ENCODE measurements around the gene NCAPD2.

The NCAPD2 gene

DNA sequence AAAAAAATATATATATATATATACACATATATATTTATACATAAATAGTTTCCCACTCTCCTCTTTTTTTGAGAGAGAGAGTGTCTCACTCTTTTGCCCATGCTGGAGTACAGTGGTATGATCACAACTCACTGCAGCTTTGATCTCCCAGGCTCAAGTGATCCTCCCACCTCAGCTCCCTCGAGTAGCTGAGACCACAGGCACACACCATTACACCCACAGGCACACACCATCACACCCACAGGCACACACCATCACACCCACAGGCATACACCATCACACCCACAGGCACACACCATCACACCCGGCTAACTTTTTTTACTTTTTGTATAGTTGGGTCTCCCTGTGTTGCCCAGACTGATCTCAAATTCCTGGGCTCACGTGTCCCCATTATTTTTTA, 26.3 kb downstream of the NCAPD2 start:
- TF ChIP-seq, protein P1, sequence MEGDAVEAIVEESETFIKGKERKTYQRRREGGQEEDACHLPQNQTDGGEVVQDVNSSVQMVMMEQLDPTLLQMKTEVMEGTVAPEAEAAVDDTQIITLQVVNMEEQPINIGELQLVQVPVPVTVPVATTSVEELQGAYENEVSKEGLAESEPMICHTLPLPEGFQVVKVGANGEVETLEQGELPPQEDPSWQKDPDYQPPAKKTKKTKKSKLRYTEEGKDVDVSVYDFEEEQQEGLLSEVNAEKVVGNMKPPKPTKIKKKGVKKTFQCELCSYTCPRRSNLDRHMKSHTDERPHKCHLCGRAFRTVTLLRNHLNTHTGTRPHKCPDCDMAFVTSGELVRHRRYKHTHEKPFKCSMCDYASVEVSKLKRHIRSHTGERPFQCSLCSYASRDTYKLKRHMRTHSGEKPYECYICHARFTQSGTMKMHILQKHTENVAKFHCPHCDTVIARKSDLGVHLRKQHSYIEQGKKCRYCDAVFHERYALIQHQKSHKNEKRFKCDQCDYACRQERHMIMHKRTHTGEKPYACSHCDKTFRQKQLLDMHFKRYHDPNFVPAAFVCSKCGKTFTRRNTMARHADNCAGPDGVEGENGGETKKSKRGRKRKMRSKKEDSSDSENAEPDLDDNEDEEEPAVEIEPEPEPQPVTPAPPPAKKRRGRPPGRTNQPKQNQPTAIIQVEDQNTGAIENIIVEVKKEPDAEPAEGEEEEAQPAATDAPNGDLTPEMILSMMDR (conservative IDR thresholded peaks at IDR 0.05; ENCODE audit: low read depth, low read length), result no peak
- DNase-seq (ENCODE audit: low read depth), result no peak
- no peak overlapping the region for H3K4me3 ChIP-seq (ENCODE audit: low read depth, low read length)

DNA sequence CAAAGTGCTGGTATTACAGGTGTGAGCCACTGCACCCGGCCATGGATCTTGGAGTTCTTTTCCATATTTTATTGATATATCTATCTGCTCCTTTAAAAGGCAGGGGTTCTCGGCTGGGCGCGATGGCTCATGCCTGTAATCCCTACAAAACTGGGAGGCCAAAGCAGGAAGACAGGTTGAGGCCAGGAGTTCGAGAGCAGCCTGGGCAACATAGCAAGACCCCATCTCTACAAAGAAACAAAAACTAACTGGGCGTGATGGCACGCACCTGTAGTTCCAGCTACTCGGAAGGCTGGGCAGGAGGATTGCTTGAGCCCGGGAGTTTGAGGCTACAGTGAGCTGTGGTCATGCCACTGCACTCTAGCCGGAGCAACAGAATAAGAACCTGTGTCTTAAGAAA, 28.3 kb downstream of the NCAPD2 start:
- DNase-seq (ENCODE audit: low read depth), result no peak
- TF ChIP-seq, protein P1 (conservative IDR thresholded peaks at IDR 0.05; ENCODE audit: low read depth, low read length), result no peak
- H3K4me3 ChIP-seq (ENCODE audit: low read depth, low read length), result no peak overlapping the region

DNA sequence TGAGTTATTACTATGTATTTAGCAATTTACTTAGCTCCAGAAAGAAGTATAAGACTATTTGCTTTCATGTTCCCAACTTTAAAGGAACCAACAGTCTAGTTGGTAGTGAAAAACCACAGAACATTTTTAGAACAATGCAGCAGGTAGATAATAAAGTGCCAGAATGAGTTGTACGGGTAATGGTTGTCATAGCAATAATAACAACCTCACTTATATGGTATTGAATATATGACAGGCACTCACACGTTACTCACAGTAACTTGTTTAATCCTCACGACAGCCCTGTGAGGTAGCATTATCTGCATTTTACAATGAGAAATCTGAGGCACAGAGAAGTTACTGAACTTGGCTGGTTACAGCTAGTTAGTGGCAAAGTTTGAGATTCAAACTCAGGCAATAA, 29.8 kb downstream of the NCAPD2 start:
- TF ChIP-seq, protein P1 (conservative IDR thresholded peaks at IDR 0.05; ENCODE audit: low read depth, low read length), result no peak

DNA sequence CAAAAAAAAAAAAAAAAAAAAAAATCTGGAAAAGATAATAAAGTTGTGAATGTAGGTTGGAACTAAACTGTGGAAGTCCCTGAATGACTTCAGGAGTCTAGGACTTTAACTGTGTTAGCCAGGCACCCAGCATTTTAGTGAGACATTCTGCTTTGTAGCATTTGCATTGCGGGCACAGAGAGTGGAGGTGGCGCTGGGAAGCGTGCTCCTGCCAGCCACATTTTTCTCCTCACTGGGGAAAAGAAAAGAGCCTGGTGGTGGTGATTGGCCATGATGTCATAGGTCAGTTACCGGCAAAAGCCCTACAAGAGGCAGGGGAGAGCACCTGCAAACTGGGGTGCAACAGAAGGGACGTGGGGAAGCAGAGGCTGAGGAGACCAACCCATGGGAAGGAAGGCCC, 30.7 kb downstream of the NCAPD2 start:
- no peak overlapping the region for H3K4me3 ChIP-seq (ENCODE audit: low read depth, low read length)
- TF ChIP-seq, protein P1 (conservative IDR thresholded peaks at IDR 0.05; ENCODE audit: low read depth, low read length), result no peak
- no peak for DNase-seq (ENCODE audit: low read depth)

More for the DNA sequence above, 29.8 kb downstream of the NCAPD2 start:
- H3K4me3 ChIP-seq (ENCODE audit: low read depth, low read length), result no peak overlapping the region
- DNase-seq (ENCODE audit: low read depth), result no peak

DNA sequence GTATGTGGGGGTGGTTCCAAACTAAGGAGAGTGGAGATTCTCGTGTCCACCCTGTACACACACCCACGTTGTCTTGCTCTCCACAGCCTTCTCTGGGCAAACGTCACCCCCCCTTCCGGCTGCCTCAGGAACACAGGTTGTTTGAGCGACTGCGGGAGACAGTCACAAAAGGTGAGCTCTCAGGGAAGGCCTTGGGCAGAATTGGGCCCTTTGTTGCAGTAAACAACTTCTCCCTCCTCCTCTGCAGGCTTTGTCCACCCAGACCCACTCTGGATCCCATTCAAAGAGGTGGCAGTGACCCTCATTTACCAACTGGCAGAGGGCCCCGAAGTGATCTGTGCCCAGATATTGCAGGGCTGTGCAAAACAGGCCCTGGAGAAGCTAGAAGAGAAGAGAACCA, 32.3 kb downstream of the NCAPD2 start:
- TF ChIP-seq, protein P1 (conservative IDR thresholded peaks at IDR 0.05; ENCODE audit: low read depth, low read length), result no peak
- H3K4me3 ChIP-seq (ENCODE audit: low read depth, low read length), result no peak overlapping the region
- DNase-seq (ENCODE audit: low read depth), result no peak

DNA sequence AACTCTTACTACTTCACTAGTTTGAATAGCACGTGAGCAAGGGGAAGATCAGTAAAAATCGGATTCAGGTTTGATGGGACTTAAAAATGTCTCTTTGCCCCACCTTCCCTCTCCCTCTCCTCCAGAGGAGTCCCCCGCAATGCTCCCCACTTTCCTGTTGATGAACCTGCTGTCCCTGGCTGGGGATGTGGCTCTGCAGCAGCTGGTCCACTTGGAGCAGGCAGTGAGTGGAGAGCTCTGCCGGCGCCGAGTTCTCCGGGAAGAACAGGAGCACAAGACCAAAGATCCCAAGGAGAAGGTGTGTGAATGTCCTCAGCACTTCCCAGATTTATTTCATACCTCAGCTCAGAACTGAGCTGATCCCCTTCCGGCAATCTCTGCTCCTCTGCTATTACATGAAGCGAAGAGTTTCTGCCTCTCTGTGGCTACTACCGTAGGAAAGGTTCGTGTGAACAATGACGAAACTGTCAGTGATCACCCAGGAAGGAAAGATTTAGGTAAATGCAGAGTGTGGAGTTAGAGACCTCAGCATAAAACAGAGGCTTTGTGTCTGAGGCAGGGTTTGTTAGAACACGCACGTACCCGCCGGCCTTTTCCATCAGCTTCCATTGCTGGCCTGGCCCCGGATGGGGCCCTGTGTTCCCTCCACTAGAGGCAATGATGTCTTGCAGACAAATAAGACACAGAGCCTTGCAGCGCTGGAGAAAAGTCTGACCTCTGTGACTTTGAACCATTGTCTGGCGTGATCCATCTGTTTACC, 33.0 kb downstream of the NCAPD2 start:
- TF ChIP-seq, protein P1 (conservative IDR thresholded peaks at IDR 0.05; ENCODE audit: low read depth, low read length), result no peak
- no peak for DNase-seq (ENCODE audit: low read depth)

DNA sequence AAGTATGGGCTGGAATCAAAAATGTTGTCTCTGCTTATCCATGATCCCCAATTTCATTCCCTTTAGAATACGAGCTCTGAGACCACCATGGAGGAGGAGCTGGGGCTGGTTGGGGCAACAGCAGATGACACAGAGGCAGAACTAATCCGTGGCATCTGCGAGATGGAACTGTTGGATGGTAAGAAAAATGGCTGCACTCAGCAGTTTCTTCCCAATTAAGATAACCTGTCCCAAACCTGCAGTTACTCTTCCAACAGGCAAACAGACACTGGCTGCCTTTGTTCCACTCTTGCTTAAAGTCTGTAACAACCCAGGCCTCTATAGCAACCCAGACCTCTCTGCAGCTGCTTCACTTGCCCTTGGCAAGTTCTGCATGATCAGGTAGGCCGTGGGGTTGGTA, 33.8 kb downstream of the NCAPD2 start:
- no peak for DNase-seq (ENCODE audit: low read depth)
- TF ChIP-seq, protein P1 (conservative IDR thresholded peaks at IDR 0.05; ENCODE audit: low read depth, low read length), result no peak
- H3K4me3 ChIP-seq (ENCODE audit: low read depth, low read length), result no peak overlapping the region

More for the DNA sequence above, 33.0 kb downstream of the NCAPD2 start:
- no peak overlapping the region for H3K4me3 ChIP-seq (ENCODE audit: low read depth, low read length)
